HT1080 (cell line): Measurements from ENCODE around the gene DOC2B. TPM values are rescaled to one million over a fixed set of nuclear protein-coding genes. Genes with fewer than 3 reads are reported as not detected.

ENCODE experiments used
- DNase-seq: peaks from one replicate; pipeline ENCODE4 v3.0.0-alpha.2; 2015; ENCODE audit warnings: low read depth
- total RNA-seq: library from RNA; depleted of rRNA; stranded (reverse); fragments of >200 nt; shearing (Covaris generic); gene quantifications from 2 replicates; pipeline ENCODE4 v1.2.3, GENCODE V29; 2014

The DOC2B gene
- total RNA-seq, 1 experiment from 2014 or later = not detected

DNA sequence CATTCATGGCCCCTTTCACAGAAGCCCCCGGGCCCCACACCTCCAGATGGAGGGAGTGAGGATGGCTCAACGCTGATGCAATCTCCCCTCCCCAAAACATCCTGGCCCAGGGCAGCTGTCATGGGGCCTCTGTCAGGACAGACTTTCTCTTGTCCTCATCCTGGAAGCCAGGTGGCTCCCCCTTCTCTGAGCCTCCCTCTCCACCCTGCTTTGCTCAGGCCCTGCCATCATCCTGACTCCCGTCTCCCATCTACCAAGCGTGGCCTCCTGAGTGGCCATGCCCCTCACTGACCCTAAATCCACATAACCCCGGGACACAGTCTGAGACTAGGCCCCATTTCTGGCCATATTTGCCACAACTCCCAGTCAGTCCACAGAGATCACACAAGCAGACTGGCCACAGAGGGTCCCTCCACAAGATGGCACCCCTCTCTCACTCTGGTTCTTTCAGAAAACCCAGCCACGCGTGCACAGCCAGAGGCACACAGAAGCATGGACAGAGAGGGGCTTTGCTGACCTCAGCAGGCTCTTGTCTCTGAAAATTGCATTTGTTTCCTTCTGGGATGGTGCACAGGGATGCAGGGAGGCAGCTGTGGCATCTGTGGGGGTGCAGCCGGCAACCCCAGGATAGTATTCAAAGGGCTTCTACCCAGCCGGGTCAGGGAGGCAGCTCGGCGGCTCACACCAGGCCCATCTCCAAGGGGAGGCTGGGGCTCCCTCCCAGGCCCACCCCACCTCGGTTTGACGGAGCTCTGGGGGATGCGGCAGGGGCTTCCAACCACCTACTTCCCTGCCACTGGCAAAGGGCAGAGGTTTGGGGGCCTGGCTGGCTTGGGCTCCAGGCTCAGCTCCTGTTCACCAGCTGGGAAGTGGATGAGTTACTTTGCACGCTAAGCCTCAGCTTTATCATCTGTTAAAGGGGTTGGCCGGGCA, 16.9 kb downstream of the DOC2B start:
- peak; percentile 11 for DNase-seq

DNA sequence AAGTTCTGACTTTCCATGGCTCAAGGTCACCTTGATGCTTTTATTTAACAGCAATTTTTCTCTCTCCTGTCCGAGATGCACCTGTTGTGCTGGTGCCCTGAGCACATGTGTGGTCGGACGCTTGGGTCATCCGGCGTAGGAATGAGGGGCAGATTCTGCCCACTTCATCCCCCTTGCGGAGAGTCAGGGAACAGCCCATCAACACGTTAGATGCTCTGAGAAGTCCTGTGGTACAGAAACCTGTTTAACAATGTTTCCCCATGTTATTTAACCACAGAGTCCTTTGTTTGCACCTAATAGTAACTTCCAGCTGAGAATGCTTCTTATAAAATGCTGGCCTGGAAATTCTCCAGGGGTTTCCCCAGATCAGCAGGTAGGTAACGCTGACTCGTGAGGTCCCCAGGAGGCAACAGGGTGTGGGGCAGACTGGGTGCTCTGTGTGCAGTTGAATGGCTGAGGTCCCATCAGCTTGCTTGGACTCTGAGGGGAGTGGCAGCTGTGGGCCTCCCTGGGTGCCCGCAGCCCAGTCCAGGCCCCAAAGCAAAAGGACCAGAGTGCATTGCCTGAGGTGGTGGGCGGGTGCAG, 17.8 kb downstream of the DOC2B start:
- DNase-seq = no peak

DNA sequence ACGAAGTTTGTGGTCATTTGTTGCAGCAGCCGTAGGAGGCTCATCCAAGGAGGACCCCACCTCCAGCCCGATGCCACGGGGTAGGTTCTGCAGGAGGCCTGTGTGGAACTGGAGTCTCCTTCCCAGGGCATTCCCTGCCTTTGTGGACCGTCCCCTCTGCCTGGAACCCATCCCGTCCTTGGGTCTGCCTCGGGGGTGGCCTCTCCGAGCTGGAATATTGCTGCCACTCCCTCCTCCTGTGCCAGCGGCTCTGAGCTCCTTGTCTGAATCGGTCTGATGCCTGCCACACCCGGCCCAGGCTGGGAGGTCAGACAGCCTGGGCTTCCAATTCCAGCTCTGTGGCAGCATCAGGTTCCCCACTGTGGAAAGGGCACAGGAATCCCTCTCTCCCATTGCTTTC, 18.8 kb downstream of the DOC2B start:
- no peak for DNase-seq

DNA sequence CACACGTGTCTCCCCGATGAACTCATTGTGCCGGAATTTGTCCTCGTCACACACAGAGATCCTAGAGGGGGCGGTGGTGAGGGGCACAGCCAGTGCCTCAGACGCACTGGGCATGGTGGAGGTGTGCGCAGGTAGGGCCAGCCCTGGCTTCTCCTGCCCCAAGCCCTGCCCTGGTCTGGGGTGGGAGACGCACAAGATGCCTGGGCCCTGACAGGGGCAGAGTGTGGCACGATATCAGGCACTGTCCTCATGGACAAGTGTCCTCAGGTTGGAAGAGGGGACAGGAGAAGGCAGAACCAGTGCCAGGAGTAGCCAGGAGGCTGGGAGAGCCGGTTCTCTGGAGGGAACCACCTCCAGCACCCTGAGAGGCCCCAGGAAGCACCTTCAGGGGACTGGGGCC, 20.0 kb downstream of the DOC2B start:
- no peak for DNase-seq

GRCh38 chr17:160336-160735, 21.1 kb downstream of the DOC2B start:
- no peak for DNase-seq

DNA sequence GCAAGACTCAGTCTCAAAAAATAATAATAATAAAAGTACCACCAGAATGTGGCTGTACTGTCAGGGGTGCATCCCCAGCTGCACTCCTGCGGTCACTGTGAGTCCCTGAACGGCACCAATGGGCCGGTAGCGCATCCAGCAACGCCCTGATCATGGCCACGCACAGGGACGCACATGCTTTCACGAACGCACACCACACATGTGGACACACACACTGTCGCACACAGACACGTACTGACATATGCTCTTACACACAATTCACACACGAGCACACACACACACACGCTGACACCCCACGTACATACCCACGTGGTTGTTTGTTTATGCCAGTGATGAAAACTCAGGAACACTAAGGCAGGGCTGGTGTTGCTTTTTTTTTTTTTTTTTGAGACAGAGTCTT, 21.8 kb downstream of the DOC2B start:
- DNase-seq = no peak

DNA sequence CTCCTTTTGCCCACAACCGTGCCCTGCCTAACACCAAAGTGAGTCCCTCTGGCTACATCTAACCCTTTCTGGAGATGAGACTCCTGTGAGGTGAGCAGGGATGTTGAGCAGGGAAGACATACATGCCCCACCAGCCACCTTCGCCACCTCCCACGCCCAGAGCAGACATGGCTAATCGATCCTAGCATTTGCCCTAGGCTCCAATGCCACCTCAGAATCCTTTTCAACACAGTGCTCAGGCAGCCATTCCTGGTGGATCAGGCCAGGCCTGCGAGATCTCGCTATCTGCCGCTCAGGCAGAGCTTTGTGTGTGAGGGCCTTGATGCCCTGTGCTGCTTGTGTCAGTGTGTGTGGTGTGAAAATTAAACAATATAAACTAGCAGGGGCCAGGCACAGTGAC, 23.1 kb downstream of the DOC2B start:
- DNase-seq = no peak

- DNase-seq = no peak
Measured at GRCh38 chr17:157901-158300, 23.5 kb downstream of the DOC2B start.

DNA sequence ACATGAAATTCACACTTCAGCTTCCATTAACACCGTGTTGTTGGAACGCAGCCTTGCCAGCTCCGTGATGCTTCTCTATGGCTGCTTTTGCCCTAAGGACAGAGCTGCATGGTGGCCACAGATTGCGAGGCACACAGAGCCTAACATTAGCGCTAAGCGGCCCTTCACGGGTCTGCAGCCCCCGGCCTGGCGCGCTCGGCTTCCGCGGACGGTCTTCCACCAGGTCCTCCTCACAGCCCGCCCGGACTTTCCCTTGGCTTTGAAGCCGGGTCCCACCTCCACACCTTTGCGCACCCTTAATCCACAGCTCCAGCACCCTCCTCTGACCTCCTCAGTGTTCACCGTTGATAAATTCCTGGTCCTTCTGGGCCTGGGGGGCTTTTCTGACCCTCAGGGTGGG, 24.5 kb downstream of the DOC2B start:
- DNase-seq = no peak

GRCh38 chr17:156094-156621, 25.3 kb downstream of the DOC2B start:
- DNase-seq = no peak

DNA sequence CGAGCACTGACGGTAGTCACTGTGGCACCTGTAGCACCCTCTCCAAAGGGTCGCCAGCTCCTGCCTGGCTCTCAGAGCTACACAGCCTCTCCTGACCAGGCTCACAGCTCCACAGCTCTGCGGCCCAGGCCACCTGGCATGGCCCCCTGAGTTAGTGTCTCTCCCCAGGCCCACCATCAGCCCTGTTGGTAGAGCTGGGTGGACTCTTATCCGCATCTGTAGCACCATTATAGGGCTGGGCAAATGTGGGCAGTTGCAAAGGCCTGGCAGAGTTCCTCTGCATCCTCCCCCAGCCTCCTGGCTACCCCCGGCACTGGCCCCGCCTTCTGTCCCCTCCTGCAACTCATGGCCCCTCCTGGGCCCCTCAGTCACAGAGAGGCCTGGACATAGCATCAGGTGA, 25.9 kb downstream of the DOC2B start:
- no peak for DNase-seq

- DNase-seq = no peak
Measured at GRCh38 chr17:153851-154250, 27.6 kb downstream of the DOC2B start.

DNA sequence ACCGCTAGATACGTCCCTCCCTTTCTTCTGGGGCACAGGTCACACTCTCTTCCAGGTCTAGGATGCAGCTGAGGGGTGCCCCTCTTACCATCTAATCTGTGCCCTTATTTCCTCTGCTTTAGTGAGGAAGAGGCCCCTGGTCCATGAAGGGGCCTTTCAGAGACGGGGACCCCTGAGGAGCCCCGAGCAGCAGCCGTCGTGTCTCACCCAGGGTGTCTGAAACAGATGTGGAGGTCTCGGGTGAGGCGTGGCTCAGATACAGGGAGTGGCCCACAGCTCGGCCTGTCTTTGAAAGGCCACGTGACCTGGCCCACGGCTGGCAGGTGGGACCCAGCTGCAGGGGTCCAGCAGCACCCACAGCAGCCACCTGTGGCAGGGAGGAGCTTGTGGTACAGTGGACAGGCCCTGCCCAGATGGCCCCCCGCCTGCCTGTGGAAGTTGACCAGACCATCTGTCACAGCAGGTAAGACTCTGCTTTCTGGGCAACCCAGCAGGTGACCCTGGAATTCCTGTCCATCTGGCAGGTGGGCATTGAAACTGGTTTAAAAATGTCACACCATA, 28.5 kb downstream of the DOC2B start:
- no peak for DNase-seq

GRCh38 chr17:151886-152859, 29.3 kb downstream of the DOC2B start:
- DNase-seq = no peak

GRCh38 chr17:151004-151403, 30.4 kb downstream of the DOC2B start:
- no peak for DNase-seq

- no peak for DNase-seq
Measured at GRCh38 chr17:149897-150584, 31.4 kb downstream of the DOC2B start.

GRCh38 chr17:149231-149630, 32.2 kb downstream of the DOC2B start:
- DNase-seq = no peak

DNA sequence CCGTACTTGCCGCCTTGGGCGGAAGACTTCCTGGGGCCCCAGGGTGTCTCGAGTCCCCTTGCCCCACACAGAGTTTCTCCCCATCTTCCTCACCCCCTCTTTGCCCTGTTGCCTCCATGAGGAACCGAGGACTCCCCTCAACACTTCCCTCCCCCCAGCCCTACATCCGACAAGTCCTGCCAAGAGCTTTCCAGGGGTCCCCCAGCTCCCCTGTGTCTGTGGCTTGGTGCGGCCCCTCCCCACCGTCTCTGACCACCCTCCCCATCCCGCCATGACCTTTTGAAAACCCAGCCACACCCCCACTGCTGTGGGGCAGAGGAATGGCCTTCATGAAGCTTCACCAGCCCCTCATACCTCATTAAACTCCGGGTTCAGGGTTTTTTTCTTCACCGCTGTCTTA, 32.7 kb downstream of the DOC2B start:
- DNase-seq = no peak

- no peak for DNase-seq
Measured at GRCh38 chr17:147796-148740, 33.4 kb downstream of the DOC2B start.
